ENCODE data around the gene DTX3. TPM values are rescaled to one million over a fixed set of nuclear protein-coding genes. Genes with fewer than 3 reads are reported as not detected.

The DTX3 gene
- total RNA-seq, 1 experiment from 2014 or later: 67.5 TPM

GRCh38 chr12:57640175-57641042, 35.8 kb downstream of the DTX3 start:
- H3K23me2 ChIP-seq (ENCODE audit: insufficient read length, low read depth, low read length, poor library complexity, severe bottlenecking): no peaks in the 10 kb centered on the region
- DNase-seq: no peak
- H3T11ph ChIP-seq (ENCODE audit: low read length): no peak overlapping the region
- no peak overlapping the region for H4K8ac ChIP-seq (replicated peaks; ENCODE audit: insufficient read length, low read depth, low read length)
- no peak overlapping the region for H2BK120ac ChIP-seq (ENCODE audit: low read depth, low read length, poor library complexity, severe bottlenecking)
- H2BK20ac ChIP-seq (ENCODE audit: low read depth, low read length, poor library complexity, severe bottlenecking): no peak overlapping the region
- no peak overlapping the region for H2AFZ ChIP-seq (ENCODE audit: low read length)
- no peak overlapping the region for H3K27ac ChIP-seq (ENCODE audit: insufficient read length, low read depth, low read length)
- peaks cover 16% of the 10 kb centered on the region in 2 experiments for H3K4me1 Mint-ChIP-seq
- H3K9me3 Mint-ChIP-seq: peaks cover 30% of the 10 kb centered on the region in 2 experiments
- no peaks in the 10 kb centered on the region for H3K9me3 ChIP-seq (ENCODE audit: control insufficient read depth, low read depth, low read length)
- no peak overlapping the region for H2BK12ac ChIP-seq (ENCODE audit: insufficient read length, low read depth, low read length)
- H3K27me3 ChIP-seq (ENCODE audit: insufficient read depth, low read length): no peaks in the 10 kb centered on the region
- H3K4me2 ChIP-seq (ENCODE audit: insufficient read depth, insufficient read length, low read length): no peak overlapping the region
- peaks cover 10% of the 10 kb centered on the region for H3K27me3 Mint-ChIP-seq (ENCODE audit: low read depth)
- H2AK5ac ChIP-seq (ENCODE audit: insufficient read length, low read length): no peak overlapping the region
- no peak overlapping the region for H3K9ac ChIP-seq (ENCODE audit: extremely low read depth, insufficient read length, low read length)
- no peak overlapping the region for H3K27ac Mint-ChIP-seq
- H2BK15ac ChIP-seq (ENCODE audit: low read depth, low read length): no peak overlapping the region
- H4K5ac ChIP-seq (ENCODE audit: insufficient read length, low read depth, low read length): no peak overlapping the region
- peaks cover 4% of the 10 kb centered on the region; the same call in 1 of the 2 replicates for H3K4me1 ChIP-seq (ENCODE audit: insufficient read depth, low read length)
- H4K20me1 ChIP-seq (ENCODE audit: control insufficient read depth, insufficient read depth, insufficient read length): no peaks in the 10 kb centered on the region
- no CpG with 5 or more reads among the region's 7 CpGs for WGBS (ENCODE audit: extremely low coverage, insufficient read length, low lambda C conversion rate)
- no peak overlapping the region for H3K18ac ChIP-seq (ENCODE audit: insufficient read length, low read depth, low read length)
- no peak for TF ChIP-seq CTCF (conservative IDR thresholded peaks at IDR 0.05)
- H3K14ac ChIP-seq (ENCODE audit: insufficient read depth, low read length): no peak overlapping the region
- no peak overlapping the region for H4K91ac ChIP-seq (ENCODE audit: insufficient read length, low read depth, low read length)
- H3K79me2 ChIP-seq (ENCODE audit: insufficient read depth, low read length): no peaks in the 10 kb centered on the region
- no peak overlapping the region for H3K4me3 Mint-ChIP-seq
- no peak overlapping the region for H3K56ac ChIP-seq (ENCODE audit: insufficient read length, low read depth, low read length)
- no peak overlapping the region for H2BK5ac ChIP-seq (ENCODE audit: insufficient read length, low read length)
- H3K79me1 ChIP-seq (ENCODE audit: insufficient read depth, low read depth, low read length, poor library complexity, severe bottlenecking): no peaks in the 10 kb centered on the region
- H3K36me3 Mint-ChIP-seq (ENCODE audit: insufficient read depth in 1 of 3, low read depth in 3 of 3): peaks cover 0 to 6% (median 0%) of the 10 kb centered on the region in 3 experiments; a peak in 1 of 7 replicates
- no peak overlapping the region for H3K4ac ChIP-seq (ENCODE audit: low read depth, low read length)
- H3K23ac ChIP-seq (ENCODE audit: insufficient read length, low read depth, low read length): no peak overlapping the region
